ENCODE data around the gene TEX264.
"Not testable (repeated sequence)": the region's sequence is repeated elsewhere in the genome, so short reads cannot be mapped to it uniquely, and the experiment has no call there.

TEX264 gene

DNA sequence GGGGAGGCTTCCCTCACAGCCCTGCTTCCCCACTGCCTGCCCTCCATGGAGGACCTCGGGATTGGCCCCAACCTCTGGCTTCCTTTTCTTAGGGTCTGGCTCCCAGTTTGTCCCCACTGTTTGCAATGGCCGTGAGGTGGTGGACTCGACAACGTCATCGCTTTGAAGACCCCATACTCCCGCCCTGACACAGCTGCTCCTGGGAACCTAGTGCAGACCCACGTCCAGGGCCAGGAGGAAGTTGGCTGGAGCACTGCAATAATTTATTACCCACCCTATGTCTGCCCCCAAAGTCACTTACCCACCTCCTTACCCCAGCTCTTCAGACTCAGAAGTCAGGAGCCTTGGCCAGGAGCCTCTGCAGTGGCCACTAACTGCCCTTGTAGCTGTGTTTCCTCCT lies 46.9 kb downstream of the TEX264 start:
- DNase-seq = no peak

DNA sequence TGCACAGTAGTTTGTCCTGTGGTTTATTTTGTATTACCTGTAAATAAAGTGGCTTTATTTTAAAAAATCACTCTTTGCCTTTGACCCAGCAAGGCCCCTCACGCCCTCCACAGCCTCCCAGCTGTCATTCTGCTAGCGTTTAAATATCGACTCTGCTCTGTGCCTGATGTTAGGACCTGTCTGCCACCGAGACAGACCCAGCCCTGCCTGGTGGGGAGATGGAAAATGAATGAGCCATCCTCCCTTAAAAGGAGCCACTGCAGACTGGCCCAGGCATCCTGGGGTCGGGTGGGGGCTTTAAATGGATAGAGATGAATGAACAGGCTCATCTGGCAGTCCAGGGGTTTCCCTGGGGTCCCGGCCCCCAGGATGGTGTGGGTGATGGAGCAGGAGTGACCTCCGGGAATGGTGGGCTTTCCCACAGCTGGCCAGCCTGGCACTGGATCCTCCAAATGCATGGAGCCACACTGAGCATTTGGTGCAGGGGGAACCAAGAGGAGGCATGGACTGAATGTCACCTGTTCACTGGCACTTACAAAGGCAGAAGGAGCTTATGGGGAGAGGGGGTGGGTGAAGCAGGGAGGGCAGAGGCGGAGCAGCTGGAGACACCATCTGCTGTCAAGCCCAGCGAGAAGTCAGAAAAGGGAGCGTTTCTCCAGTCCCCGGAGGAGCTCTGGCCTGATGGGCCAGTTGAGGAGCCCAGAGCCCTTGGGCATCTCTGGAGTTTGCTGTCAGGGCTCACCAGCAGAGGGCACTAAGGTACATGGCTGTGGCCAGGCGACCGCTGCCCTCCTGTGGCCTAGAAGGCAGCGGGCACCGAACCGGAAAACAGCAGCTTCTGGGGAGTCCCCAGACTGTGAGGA lies 47.7 kb downstream of the TEX264 start:
- DNase-seq = peak; percentile 33

DNA sequence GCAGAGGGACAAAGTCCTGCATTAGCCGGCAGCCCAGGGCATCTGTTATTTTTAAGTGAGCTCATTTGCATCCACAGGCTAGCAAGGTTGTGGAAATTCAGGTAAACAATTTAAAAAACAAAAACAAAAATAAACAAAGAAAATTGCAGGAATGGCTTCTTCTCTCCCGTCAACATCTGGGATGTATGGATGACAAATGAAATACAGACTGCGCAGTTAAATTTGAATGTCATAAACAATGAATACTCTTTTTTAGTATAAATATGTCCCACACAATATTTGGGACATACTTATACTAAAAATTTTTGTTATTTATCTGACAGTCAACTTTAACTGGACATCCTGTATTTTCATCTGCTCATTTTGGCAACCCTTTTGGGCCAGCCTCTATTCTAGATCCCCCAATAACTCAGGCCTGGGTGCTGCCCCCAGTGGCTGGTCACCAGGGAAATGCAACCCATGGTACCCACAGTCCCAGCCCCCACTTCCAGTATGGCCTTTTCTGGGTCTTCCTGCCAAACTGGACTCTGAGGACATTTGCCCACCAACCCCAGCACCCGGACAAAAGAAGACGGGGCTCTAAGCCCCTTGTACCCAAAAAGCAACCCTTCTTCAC lies 48.5 kb downstream of the TEX264 start:
- no peak for DNase-seq

DNA sequence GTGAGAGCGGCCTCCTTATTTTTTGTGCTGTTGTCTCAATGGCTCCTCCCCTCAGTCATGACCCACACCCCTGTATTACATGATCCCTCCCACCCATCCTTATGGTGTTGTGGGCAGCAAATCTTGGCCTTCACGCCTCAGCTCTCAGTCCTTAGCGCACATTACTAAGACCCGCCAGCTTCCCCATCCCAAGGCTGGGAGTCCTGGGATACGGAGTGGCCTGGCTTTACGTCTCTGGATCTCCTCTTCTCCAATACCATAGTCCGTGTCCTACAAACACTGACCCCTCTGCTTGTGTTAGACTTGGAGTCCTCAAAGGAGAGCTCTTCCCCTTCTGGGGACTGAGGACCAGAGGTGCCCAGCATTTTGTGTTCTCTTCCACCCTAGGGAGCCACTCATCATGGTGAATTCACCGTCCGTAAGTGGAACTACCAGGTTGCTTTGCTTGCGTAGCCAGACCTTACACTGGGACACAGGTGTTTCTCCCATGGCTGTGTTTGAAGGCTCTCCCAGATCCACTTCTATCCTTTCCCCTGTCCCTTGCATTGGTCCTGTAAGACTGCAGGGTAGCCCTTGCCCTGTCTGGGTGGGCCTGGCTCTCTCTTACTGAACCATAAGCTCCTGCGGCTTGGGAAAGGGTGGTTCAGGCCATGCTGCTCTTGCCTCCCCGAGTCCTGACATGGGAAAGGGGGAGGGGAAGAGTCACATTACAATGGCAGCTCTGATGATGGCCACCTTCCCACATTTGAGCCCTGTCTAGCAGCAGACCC lies 49.4 kb downstream of the TEX264 start:
- DNase-seq = no peak

DNA sequence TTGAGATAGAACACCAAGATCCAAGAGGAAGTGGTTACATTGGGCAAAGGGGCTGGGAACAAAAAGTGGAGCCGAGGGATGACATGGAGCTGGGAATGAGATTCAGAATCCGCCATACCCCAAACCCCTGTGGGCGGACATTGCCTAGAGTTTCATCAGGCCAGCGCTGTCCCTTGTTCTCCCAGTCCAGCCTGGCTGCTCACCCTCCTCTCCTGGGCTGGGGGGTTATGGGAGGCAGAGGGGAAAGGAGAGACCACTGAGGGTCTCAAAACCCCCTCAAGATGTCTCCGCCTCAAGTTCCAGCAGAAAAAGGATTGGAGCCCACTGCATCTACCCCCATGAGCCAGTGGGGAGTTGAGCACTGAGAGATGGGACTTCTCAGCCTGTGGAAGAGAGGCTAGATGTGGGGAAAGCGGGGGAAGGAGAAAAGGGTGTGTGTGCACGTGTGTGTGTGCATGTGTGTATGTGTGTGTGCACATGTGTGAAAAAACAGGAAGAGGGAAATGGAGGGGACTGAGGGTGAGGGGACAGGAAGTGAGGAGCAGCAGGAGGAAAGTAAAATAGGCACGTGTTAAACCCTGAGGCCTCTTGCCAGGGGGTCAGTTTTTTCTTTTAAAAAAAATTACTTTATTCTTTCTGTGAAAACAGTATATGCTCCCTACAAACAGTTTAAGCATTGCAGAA lies 50.2 kb downstream of the TEX264 start:
- no peak for DNase-seq

DNA sequence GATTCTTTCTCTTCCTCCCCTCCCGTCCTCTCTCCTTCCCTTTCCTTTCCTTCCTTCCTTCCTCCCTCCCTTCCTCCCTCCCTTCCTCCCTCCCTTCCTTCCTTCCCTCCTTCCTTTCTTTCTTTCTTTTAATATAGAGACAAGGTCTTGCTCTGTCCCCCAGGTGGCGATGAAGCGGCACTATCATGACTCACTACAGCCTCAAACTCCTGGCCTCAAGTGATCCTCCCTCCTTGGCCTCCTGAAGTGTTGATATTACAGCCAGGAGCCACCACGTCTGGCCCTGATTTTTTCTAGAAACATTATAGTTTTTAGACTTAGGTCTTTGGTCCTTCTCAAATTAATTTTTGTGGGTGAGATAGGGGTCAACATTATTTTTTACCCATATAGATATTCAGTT lies 51.3 kb downstream of the TEX264 start:
- DNase-seq = no peak

DNA sequence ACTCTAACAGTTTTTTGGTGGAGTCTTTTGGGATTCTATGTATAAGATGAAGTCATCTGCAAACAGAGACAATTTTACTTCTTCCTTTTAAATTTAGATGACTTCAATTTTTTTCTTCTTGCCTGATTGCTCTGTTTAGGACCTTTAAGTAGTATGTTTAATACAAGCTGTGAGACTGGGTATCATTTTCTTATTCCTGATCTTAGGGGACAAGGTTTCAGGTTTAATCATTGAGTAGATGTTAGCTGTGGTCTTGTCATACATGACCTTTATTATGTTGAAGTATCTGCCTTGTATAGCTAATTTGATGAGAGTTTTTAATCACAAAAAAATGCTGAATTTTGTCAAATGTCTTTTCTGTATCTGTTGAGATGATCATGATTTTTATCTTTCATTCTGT lies 56.4 kb downstream of the TEX264 start:
- DNase-seq = no peak

DNA sequence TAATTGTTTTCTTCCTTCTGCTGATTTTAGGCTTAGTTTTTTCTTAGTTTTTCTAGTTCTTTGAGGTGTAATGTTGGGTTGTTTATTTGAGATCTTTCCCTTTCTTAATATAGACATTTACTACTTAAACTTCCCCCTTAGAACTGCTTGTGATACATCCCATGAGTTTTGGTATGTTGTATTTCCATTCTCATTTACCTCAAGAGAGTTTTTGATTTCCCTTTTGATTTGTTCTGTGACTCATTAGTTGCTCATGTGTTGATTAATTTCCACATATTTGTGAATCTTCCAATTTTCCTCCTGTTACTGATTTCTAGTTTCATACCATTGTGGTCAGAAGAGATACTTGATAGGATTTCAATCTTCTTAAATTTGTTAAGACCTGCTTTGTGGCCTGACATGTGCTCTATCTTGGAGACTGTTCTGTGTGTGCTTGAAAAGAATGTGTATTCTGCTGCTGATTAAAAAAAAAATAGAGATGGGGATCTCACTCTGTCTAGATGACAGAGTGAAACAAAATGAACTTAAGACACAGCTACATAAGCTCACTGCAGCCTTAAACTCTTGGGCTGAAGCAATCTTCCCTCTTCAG lies 58.1 kb downstream of the TEX264 start:
- no peak for DNase-seq

DNA sequence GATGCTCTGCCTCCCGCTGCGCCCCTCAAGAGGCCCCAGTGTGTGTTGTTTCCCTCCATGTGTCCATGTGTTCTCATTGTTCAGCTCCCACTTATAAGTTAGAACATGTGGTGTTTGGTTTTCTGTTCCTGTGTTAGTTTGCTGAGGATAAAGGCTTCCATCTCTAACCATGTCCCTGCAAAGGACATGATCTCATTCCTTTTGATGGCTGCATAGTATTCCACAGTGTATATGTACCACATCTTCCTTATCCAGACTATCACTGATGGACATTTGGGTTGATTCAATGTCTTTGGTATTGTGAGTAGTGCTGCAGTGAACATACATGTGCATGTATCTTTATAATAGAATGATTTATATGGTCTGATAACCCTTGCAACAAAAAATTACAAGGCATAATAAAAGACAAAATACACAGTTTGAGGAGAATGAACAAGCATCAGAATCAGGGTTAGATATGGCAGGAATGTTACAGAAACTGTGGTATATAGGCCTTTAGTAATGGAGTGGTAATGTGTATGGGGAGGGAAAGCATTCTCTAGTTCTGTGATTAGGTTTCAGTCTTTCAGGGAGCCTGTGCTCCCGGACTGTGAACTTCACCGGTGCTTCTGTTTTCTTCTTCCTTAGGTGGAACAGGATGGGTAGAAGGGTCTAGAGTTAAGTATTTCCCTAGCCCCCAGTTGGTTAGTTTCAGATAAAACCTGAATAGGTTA lies 63.0 kb downstream of the TEX264 start:
- DNase-seq = no peak

DNA sequence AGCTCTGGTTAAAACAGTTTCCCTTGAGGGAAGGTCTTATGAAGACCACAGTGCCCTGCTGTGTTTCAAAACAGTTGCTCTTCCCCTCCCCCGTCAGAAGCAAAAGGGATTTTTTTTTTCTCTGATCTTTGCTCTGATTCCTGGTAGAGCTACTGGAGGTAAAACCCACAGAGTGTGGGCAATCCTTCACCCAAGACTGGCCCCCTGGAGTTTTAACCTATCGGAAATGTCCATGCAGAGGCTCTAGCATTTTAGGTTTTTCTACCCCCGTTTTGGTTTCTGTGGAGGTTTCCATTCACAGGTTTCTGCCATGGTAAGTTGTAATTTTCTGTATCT lies 63.5 kb downstream of the TEX264 start:
- DNase-seq = no peak

DNA sequence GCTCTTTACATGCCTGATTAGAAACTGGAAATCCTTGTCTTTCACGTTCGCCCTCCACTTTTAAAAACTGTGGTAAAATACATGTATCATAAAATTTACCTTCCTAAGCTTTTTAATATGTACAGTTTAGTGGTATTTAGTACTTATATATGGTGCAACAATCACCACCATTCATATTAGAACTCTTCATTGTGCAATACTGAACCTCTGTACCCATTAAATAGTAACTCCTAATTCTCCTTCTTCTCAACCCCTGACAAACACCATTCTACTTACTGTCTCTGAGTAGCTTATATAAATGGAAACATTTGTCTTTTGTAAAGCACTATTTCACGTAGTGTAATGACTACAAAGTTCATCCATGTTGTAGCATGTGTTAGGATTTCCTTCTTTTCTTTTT lies 64.0 kb downstream of the TEX264 start:
- no peak for DNase-seq

DNA sequence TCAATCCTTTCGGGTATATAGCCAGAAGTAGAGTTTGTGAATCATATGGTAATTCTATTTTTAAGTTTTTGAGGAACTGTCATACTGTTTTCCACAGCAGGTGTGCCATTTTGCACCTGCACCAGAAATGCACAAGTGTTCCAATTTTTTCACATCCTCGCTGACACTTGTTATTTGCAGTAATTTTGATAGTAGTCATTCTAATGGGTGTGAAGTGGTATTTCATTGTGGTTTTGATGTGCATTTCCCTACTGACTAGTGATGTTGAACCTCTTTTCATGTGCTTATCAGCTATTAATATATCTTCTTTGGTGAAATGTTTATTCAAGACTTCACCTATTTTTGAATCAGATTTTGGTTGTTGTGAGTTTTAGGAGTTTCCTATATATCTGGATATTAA lies 64.9 kb downstream of the TEX264 start:
- no peak for DNase-seq

DNA sequence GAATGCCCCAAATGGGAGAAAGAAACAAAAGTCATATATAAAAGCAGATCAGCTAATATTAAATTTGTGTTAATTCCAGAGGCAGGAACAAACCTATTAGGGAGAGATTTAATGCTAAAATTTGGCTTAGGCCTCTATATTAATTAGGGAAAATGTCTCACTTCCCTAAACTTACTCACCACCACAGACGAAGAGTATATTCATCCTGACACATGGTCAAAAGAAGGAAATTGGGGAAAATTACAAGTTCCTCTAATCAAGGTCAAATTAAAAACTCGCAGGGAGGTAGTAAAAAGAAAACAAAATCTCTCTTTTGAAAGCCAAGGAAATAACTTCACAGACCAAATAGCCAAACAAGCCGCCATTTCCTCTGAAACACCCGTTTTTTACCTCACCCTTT lies 68.1 kb downstream of the TEX264 start:
- no peak for DNase-seq

DNA sequence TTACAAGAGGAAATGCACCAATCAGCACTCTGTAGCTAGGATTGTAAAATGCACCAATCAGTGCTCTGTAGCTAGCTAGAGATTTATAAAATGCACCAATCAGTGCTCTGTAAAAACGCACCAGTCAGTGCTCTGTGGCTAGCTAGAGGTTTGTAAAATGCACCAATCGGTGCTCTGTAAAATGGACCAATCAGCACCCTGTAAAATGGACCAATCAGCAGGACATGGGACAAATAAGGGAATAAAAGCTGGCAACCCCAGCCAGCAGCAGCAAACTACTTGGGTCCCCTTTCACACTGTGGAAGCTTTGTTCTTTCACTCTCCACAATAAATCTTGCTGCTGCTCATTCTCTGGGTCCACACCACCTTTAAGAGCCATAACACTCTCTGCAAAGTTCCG lies 71.3 kb downstream of the TEX264 start:
- DNase-seq = not testable (repeated sequence)

DNA sequence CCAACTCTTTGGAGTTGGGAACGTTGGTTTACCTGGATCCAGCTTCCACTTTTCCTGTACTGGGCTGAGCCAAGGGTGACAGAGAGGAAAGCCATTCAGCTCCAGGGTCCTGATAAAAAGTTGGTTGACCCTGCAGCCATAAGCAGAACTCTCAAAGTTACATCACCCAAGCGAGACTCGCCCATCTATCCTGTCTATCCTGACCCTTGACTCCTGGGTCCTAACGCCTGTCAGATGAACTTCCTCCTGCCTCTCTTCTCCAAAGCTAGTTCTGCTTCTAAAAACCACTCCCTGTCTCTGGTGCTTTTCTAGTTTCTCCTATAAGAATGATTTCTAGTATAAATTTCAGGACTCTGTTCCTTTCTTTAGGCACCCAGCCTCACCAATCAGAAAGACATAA lies 71.9 kb downstream of the TEX264 start:
- DNase-seq = not testable (repeated sequence)

DNA sequence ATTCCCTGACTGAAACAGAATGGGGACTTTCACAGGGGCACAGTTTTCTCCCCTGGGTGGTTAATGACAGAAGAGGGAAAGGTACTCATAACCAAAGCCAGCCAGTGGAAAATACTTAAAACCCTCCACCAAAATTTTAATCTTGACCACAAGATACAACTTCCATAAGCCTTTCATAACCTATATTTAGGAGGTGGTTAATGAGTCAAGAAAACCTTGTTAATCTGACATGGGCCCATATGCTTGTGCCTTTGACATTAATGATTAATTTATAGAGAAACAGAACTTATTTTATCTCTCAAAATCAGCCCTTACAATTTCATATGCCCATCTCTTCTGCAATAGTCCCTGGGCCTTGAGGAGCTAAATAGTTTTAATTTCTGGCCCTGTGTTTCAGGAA lies 76.8 kb downstream of the TEX264 start:
- no peak for DNase-seq

DNA sequence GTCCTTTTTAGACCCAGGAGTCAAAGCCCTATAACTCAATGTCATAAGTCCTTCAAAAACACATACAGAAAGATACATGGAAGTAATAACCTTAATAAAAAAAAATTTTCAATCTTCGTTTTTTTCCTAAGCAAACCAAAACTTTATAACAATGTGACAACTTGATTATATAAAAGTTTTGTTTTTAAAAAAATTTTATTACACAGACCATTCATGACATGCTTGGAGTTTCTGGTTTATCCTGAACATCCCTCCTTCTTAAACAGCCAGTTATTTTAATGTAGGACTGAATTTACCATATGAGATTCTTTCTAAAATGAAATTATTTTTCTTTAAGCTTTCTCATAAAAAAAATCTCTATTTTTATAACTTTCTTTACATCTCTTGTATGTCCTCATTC lies 77.3 kb downstream of the TEX264 start:
- no peak for DNase-seq

DNA sequence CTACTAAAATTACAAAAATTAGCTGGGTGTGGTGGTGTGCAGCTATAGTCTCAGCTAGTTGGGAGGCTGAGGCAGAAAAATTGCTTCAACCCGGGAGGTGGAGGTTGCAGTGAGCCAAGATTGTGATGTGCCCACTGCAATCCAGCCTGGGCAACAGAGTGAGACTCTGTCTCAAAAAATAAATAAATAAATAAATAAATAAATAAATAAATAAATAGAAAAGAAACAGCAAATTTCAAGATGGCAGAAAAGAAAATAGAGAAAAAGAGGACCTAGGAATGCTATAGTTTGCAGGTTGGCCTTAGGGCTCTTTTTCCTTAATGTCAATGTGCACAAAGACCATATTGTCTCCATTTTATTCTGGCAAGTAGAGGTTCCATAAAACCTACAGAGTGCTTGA lies 79.8 kb downstream of the TEX264 start:
- no peak for DNase-seq

DNA sequence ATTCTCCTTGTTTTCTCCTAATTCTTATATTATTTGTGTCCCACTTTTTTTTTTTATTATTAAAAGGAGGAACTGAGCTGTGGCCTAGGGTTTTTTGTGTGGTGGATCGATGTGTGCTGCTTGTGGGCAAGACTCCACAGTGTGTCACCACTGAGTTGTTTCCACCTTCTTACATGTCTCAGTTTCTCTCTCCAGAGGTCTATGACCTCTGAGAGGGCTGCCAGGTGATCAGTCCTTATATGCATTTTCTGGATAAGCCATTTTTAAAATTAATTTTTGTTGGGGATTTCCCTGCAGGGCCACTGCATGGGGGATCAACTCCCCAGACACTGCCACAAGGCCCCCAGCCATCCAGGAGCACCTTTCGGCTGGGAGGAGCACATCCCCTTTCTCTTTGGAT lies 80.2 kb downstream of the TEX264 start:
- no peak for DNase-seq
